CD14-positive monocyte (primary cell): ENCODE measurements around the gene HMG20B. TPM values are rescaled to one million over a fixed set of nuclear protein-coding genes. Genes with fewer than 3 reads are reported as not detected.

ENCODE experiments used
- DNase-seq, 3 donors: peaks; one replicate each; pipeline ENCODE4 v3.0.0-alpha.2; 2011 to 2022
- H2AFZ ChIP-seq: 2 replicates; pipeline ENCODE4 v1.6.0; 2012; ENCODE audit warnings: mild to moderate bottlenecking, low read depth, low read length, inconsistent platforms; ENCODE audit not compliant: insufficient read depth, poor library complexity, severe bottlenecking
- H3K27ac ChIP-seq, 2 donors: 1 replicate in 1 of 2; 2 replicates in 1 of 2; pipeline ENCODE4 v1.5.1; 2012 to 2013; ENCODE audit warnings: low read length in 2 of 2, control low read depth in 1 of 2, inconsistent platforms in 1 of 2, low read depth in 1 of 2, mild to moderate bottlenecking in 1 of 2
- H3K27me3 ChIP-seq, 2 donors: one replicate each; pipeline versions ENCODE4 v1.6.0 to v1.6.1; 2011 to 2013; ENCODE audit warnings: low read length in 2 of 2; ENCODE audit not compliant: control insufficient read depth in 2 of 2, insufficient read depth in 2 of 2
- H3K36me3 ChIP-seq, 2 donors: replicated peaks in 1 of 2; 1 replicate in 1 of 2; 2 replicates in 1 of 2; pipeline versions ENCODE4 v1.5.1 to v1.6.1; 2012 to 2013; ENCODE audit warnings: low read length in 2 of 2, control low read depth in 1 of 2, inconsistent platforms in 1 of 2, mild to moderate bottlenecking in 1 of 2; ENCODE audit not compliant: insufficient read depth in 2 of 2, control insufficient read depth in 1 of 2
- H3K4me1 ChIP-seq, 2 donors: 1 replicate in 1 of 2; 2 replicates in 1 of 2; pipeline versions ENCODE4 v1.5.1 to v1.6.1; 2012 to 2013; ENCODE audit warnings: low read length in 2 of 2, control low read depth in 1 of 2, inconsistent platforms in 1 of 2, mild to moderate bottlenecking in 1 of 2, moderate library complexity in 1 of 2; ENCODE audit not compliant: insufficient read depth in 2 of 2, control insufficient read depth in 1 of 2
- H3K4me2 ChIP-seq: replicated peaks from 2 replicates; pipeline ENCODE3; 2012; ENCODE audit warnings: low read length, moderate library complexity, mild to moderate bottlenecking; ENCODE audit not compliant: poor library complexity, severe bottlenecking; ENCODE audit errors: extremely low read depth
- H3K4me3 ChIP-seq, 3 experiments: fragments of 200-600 bp in 1 of 3; sonication (generic) in 1 of 3; replicated peaks in 1 of 3; 1 replicate in 2 of 3; 2 replicates in 1 of 3; pipeline ENCODE4 v1.5.1; 2011 to 2013; ENCODE audit warnings: low read length in 3 of 3, mild to moderate bottlenecking in 3 of 3, control low read depth in 2 of 3, low read depth in 2 of 3, inconsistent platforms in 1 of 3, moderate library complexity in 1 of 3
- H3K79me2 ChIP-seq: 2 replicates; pipeline ENCODE4 v1.6.0; 2012; ENCODE audit warnings: mild to moderate bottlenecking, control low read depth, inconsistent platforms, low read length, moderate library complexity; ENCODE audit not compliant: insufficient read depth
- H3K9ac ChIP-seq: 2 replicates; pipeline ENCODE4 v1.6.0; 2017; ENCODE audit warnings: low read length, mild to moderate bottlenecking; ENCODE audit not compliant: insufficient read depth, poor library complexity, severe bottlenecking
- H3K9me3 ChIP-seq, 2 donors: replicated peaks in 1 of 2; 1 replicate in 1 of 2; 2 replicates in 1 of 2; pipeline versions ENCODE4 v1.5.1 to v1.6.1; 2012 to 2013; ENCODE audit warnings: low read length in 2 of 2, control low read depth in 1 of 2; ENCODE audit not compliant: control insufficient read depth in 1 of 2, insufficient read depth in 1 of 2
- H4K20me1 ChIP-seq: 2 replicates; pipeline ENCODE4 v1.6.0; 2012; ENCODE audit warnings: mild to moderate bottlenecking, low read length, control low read depth, moderate library complexity; ENCODE audit not compliant: insufficient read depth
- H3K27ac Mint-ChIP-seq, 7 donors: one replicate each; pipeline ENCODE4 v1.8.0; 2020; ENCODE audit warnings: mild to moderate bottlenecking in 7 of 7, mixed read lengths in 7 of 7, moderate library complexity in 6 of 7, inconsistent platforms in 2 of 7
- H3K27me3 Mint-ChIP-seq, 3 donors: one replicate each; pipeline ENCODE4 v1.8.0; 2021 to 2022; ENCODE audit warnings: low read depth in 3 of 3, mild to moderate bottlenecking in 3 of 3, mixed read lengths in 3 of 3, moderate library complexity in 3 of 3, inconsistent platforms in 1 of 3
- H3K36me3 Mint-ChIP-seq, 2 donors: one replicate each; pipeline ENCODE4 v1.8.0; 2020; ENCODE audit warnings: mixed read lengths in 2 of 2, inconsistent platforms in 1 of 2, mild to moderate bottlenecking in 1 of 2
- H3K4me1 Mint-ChIP-seq: one replicate; pipeline ENCODE4 v1.8.0; 2020; ENCODE audit warnings: mild to moderate bottlenecking, mixed read lengths
- H3K4me3 Mint-ChIP-seq, 2 donors: one replicate each; pipeline ENCODE4 v1.8.0; 2020; ENCODE audit warnings: mild to moderate bottlenecking in 2 of 2, mixed read lengths in 2 of 2, moderate library complexity in 1 of 2
- H3K9me3 Mint-ChIP-seq, 7 donors: one replicate each; pipeline ENCODE4 v1.8.0; 2020 to 2022; ENCODE audit warnings: mixed read lengths in 7 of 7, mild to moderate bottlenecking in 6 of 7, moderate library complexity in 6 of 7, inconsistent platforms in 2 of 7
- CTCF ChIP-seq: fragments of 200-600 bp; IDR thresholded peaks from one replicate; pipeline ENCODE4 v1.8.0; 2022; ENCODE audit warnings: antibody characterized with exemption, mild to moderate bottlenecking
- WGBS: methylation state at CpG from one replicate; pipeline ENCODE4 v1.1.5; 2013; ENCODE audit warnings: missing lambda C conversion rate; ENCODE audit not compliant: insufficient coverage; 5-methylcytosine and 5-hydroxymethylcytosine counted together
- intact Hi-C, 2 donors: fragments of 100-400 bp; cut with micrococcal nuclease; formaldehyde crosslinking; loops; one replicate each; pipeline versions ENCODE4 v1.15.0 to v1.15.1; 2023
- polyA plus RNA-seq, 3 donors: library from polyadenylated mRNA; depleted of rRNA in 1 of 3; unstranded in 2 of 3; stranded (reverse) in 1 of 3; fragments of 300-500 nt in 2 of 3; fragments of >200 nt in 1 of 3; fragmentation: Illumina TruSeq in 2 of 3; gene quantifications; 1 replicate in 2 of 3; 2 replicates in 1 of 3; pipeline ENCODE4 v1.2.3, GENCODE V29; 2012 to 2021

Gene HMG20B
- polyA plus RNA-seq, 3 donors: 52.4 to 58.8 (median 56.5) TPM

GRCh38 chr19:3617463-3617862, 44.7 kb downstream of the HMG20B start:
- DNase-seq: no peak
- no peak overlapping the region for H3K9ac ChIP-seq
- no peak overlapping the region for H3K27ac ChIP-seq
- H4K20me1 ChIP-seq: peaks cover 7% of the 10 kb centered on the region
- no peaks in the 10 kb centered on the region for H3K9me3 ChIP-seq
- H3K4me1 ChIP-seq: peaks cover 0 to 5% of the 10 kb centered on the region in 2 donors
- no peak overlapping the region for H3K4me2 ChIP-seq
- H3K4me3 Mint-ChIP-seq: no peak overlapping the region
- H3K4me1 Mint-ChIP-seq: peaks cover 9% of the 10 kb centered on the region
- peaks cover 43 to 56% of the 10 kb centered on the region in 2 donors for H3K36me3 ChIP-seq
- H3K4me3 ChIP-seq: no peak overlapping the region
- H3K9me3 Mint-ChIP-seq: peaks cover 0 to 2% (median 0%) of the 10 kb centered on the region in 7 donors
- no peak overlapping the region for H3K27ac Mint-ChIP-seq
- peaks cover 27 to 71% of the 10 kb centered on the region in 2 donors for H3K36me3 Mint-ChIP-seq
- intact Hi-C loops: loop anchor here in 1 of 2 donors (5.0 kb wide), 1 partner anchor 70 kb away; no protein-coding TSS in a partner anchor
- no peak for TF ChIP-seq CTCF
- no peak overlapping the region for H2AFZ ChIP-seq
- H3K27me3 ChIP-seq: no peaks in the 10 kb centered on the region
- H3K27me3 Mint-ChIP-seq: no peaks in the 10 kb centered on the region
- WGBS: 8% methylated on average over 19 of the region's 19 CpGs
- H3K79me2 ChIP-seq: no peaks in the 10 kb centered on the region

- 50% methylated on average over 31 of the region's 31 CpGs for WGBS
- H3K4me3 Mint-ChIP-seq: no peak overlapping the region
- Histone ChIP-seq H3K4me3 (no peak overlapping the region), H3K79me2 (no peaks in the 10 kb centered on the region), H3K4me2 (no peak overlapping the region), H4K20me1 (peaks cover 7% of the 10 kb centered on the region), H3K27ac (no peak overlapping the region), H3K27me3 (no peaks in the 10 kb centered on the region), H3K36me3 (peaks cover 44 to 56% of the 10 kb centered on the region in 2 donors), H3K4me1 (peaks cover 0 to 5% of the 10 kb centered on the region in 2 donors), H2AFZ (no peak overlapping the region), H3K9ac (no peak overlapping the region), H3K9me3 (no peaks in the 10 kb centered on the region)
- peaks cover 9% of the 10 kb centered on the region for H3K4me1 Mint-ChIP-seq
- TF ChIP-seq CTCF: peak; percentile 93
- H3K27ac Mint-ChIP-seq: peak overlapping the region in 1 of 7 donors; percentile 60
- H3K27me3 Mint-ChIP-seq: no peaks in the 10 kb centered on the region
- no peaks in the 10 kb centered on the region for H3K9me3 Mint-ChIP-seq
- intact Hi-C loops: loop anchor here in 1 of 2 donors (5.0 kb wide), 1 partner anchor 71 kb away; no protein-coding TSS in a partner anchor
- DNase-seq: peak; percentile 29 to 53 (median 47)
- peaks cover 30 to 73% of the 10 kb centered on the region in 2 donors for H3K36me3 Mint-ChIP-seq
Observed at GRCh38 chr19:3618144-3618810, 45.5 kb downstream of the HMG20B start.
